ENCODE data around the gene PRC1.

PRC1 gene

GRCh38 chr15:90982135-90982534, 12.2 kb downstream of the PRC1 start:
- no CpG with 5 or more reads among the region's 5 CpGs for WGBS, 2 donors (ENCODE audit: extremely low coverage in 2 of 2, insufficient read length in 2 of 2, insufficient replicate concordance in 1 of 2)
- H3K79me1 ChIP-seq (ENCODE audit: low read depth, low read length) = no peaks in the 10 kb centered on the region
- no peak for DNase-seq (ENCODE audit: low spot score)
- no peak overlapping the region for H3K27ac ChIP-seq (replicated peaks; ENCODE audit: low read length)
- H2AK5ac ChIP-seq (ENCODE audit: low read depth, low read length) = no peak overlapping the region
- no peaks in the 10 kb centered on the region for H3K9me3 ChIP-seq (replicated peaks in 1 of 2; ENCODE audit: control insufficient read depth in 2 of 2, insufficient read depth in 1 of 2, low read depth in 1 of 2, low read length in 2 of 2)
- H2BK120ac ChIP-seq (ENCODE audit: low read depth, low read length) = no peak overlapping the region
- no peak overlapping the region for H2BK5ac ChIP-seq (ENCODE audit: low read length)
- H4K8ac ChIP-seq (ENCODE audit: low read depth, low read length) = no peak overlapping the region
- H3K4me1 ChIP-seq (ENCODE audit: control insufficient read depth in 2 of 2, insufficient read depth in 1 of 2, low read depth in 1 of 2, low read length in 2 of 2) = no peaks in the 10 kb centered on the region
- H3K9ac ChIP-seq (ENCODE audit: low read depth, low read length, poor library complexity) = no peak overlapping the region
- no peak overlapping the region for H2AFZ ChIP-seq (ENCODE audit: low read length)
- H3K4me3 ChIP-seq (ENCODE audit: low read length in 2 of 2) = no peak overlapping the region
- no peak overlapping the region for H2BK12ac ChIP-seq (ENCODE audit: low read length)
- H2BK15ac ChIP-seq (ENCODE audit: low read length) = no peak overlapping the region
- H3K36me3 ChIP-seq (replicated peaks in 1 of 2; ENCODE audit: control insufficient read depth in 2 of 2, insufficient read depth in 2 of 2, low read length in 2 of 2) = peaks cover 40 to 86% of the 10 kb centered on the region in 2 donors
- no peak overlapping the region for H3K14ac ChIP-seq (ENCODE audit: low read length)
- no peak overlapping the region for H3K18ac ChIP-seq (ENCODE audit: low read length)
- H3K23ac ChIP-seq (ENCODE audit: low read depth, low read length, poor library complexity) = no peak overlapping the region
- no peak overlapping the region for H4K91ac ChIP-seq (ENCODE audit: low read depth, low read length, poor library complexity)
- no peak overlapping the region for H3K4ac ChIP-seq (ENCODE audit: low read length)
- H3K4me2 ChIP-seq (ENCODE audit: insufficient read depth, low read length, poor library complexity, severe bottlenecking) = no peak overlapping the region
- H3K27me3 ChIP-seq (ENCODE audit: control insufficient read depth in 3 of 3, insufficient read depth in 3 of 3, low read depth in 1 of 3, low read length in 3 of 3) = no peaks in the 10 kb centered on the region

DNA sequence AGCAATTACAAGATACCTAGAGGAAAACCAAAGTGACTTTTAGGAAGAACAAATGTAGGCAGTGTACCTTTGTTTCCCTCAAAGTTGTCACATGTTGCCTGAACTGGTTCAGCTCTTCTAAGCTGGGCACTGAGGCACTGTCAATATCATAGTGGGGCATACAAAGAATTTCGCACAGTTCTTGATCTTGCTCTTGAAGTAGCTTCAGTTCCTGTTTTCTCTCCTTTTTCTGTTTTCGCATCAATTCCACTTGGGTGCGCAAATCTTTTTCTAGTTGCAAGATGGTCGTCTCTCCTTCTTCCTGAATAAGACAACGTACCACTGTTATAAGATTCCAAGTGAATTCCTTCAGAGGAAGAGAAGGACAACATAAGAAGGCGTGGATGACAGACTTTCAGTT, 12.7 kb downstream of the PRC1 start:
- peaks cover 40 to 89% of the 10 kb centered on the region in 2 donors for H3K36me3 ChIP-seq (replicated peaks in 1 of 2; ENCODE audit: control insufficient read depth in 2 of 2, insufficient read depth in 2 of 2, low read length in 2 of 2)

DNA sequence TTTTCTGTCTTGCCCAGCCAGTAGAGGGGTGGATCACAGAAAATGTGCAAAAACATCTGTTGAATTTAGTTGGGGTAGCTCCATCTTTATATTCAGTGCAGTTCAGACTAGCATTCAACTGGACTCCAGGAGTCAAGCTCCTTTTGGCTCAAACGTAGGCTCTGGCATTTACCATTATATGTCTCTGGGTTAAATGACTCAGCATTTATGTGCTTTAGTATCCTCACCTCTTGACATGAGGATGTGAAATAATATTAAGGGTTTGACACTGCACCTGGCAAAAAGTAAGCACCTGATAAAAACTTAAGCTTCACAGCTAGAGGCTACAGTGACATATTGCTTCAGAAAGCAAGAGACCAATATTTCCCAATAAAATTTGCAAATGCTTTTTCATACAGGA, 14.8 kb downstream of the PRC1 start:
- H3K79me1 ChIP-seq (ENCODE audit: low read depth, low read length) = no peaks in the 10 kb centered on the region
- peaks cover 52 to 96% of the 10 kb centered on the region in 2 donors for H3K36me3 ChIP-seq (replicated peaks in 1 of 2; ENCODE audit: control insufficient read depth in 2 of 2, insufficient read depth in 2 of 2, low read length in 2 of 2)
- no peak overlapping the region for H3K23ac ChIP-seq (ENCODE audit: low read depth, low read length, poor library complexity)
- H3K14ac ChIP-seq (ENCODE audit: low read length) = no peak overlapping the region
- no peak overlapping the region for H2BK12ac ChIP-seq (ENCODE audit: low read length)
- DNase-seq (ENCODE audit: low spot score) = no peak
- H3K27me3 ChIP-seq (ENCODE audit: control insufficient read depth in 3 of 3, insufficient read depth in 3 of 3, low read depth in 1 of 3, low read length in 3 of 3) = no peaks in the 10 kb centered on the region
- H3K4me2 ChIP-seq (ENCODE audit: insufficient read depth, low read length, poor library complexity, severe bottlenecking) = no peak overlapping the region
- H2AFZ ChIP-seq (ENCODE audit: low read length) = no peak overlapping the region
- H2BK120ac ChIP-seq (ENCODE audit: low read depth, low read length) = no peak overlapping the region
- no peak overlapping the region for H2AK5ac ChIP-seq (ENCODE audit: low read depth, low read length)
- H3K9me3 ChIP-seq (replicated peaks in 1 of 2; ENCODE audit: control insufficient read depth in 2 of 2, insufficient read depth in 1 of 2, low read depth in 1 of 2, low read length in 2 of 2) = no peaks in the 10 kb centered on the region
- no CpG with 5 or more reads among the region's 1 CpG for WGBS, 2 donors (ENCODE audit: extremely low coverage in 2 of 2, insufficient read length in 2 of 2, insufficient replicate concordance in 1 of 2)
- H3K4ac ChIP-seq (ENCODE audit: low read length) = no peak overlapping the region
- H3K27ac ChIP-seq (replicated peaks; ENCODE audit: low read length) = no peak overlapping the region
- H3K4me1 ChIP-seq (ENCODE audit: control insufficient read depth in 2 of 2, insufficient read depth in 1 of 2, low read depth in 1 of 2, low read length in 2 of 2) = no peaks in the 10 kb centered on the region
- no peak overlapping the region for H3K9ac ChIP-seq (ENCODE audit: low read depth, low read length, poor library complexity)
- H2BK15ac ChIP-seq (ENCODE audit: low read length) = no peak overlapping the region
- H3K18ac ChIP-seq (ENCODE audit: low read length) = no peak overlapping the region
- H3K4me3 ChIP-seq (ENCODE audit: low read length in 2 of 2) = no peak overlapping the region
- no peak overlapping the region for H4K8ac ChIP-seq (ENCODE audit: low read depth, low read length)
- no peak overlapping the region for H2BK5ac ChIP-seq (ENCODE audit: low read length)
- no peak overlapping the region for H4K91ac ChIP-seq (ENCODE audit: low read depth, low read length, poor library complexity)

More for the DNA sequence above, 12.7 kb downstream of the PRC1 start:
- no CpG with 5 or more reads among the region's 6 CpGs for WGBS, 2 donors (ENCODE audit: extremely low coverage in 2 of 2, insufficient read length in 2 of 2, insufficient replicate concordance in 1 of 2)
- Histone ChIP-seq H3K9ac (ENCODE audit: low read depth, low read length, poor library complexity) (no peak overlapping the region), H3K18ac (ENCODE audit: low read length) (no peak overlapping the region), H2BK12ac (ENCODE audit: low read length) (no peak overlapping the region), H3K4me3 (ENCODE audit: low read length in 2 of 2) (no peak overlapping the region), H3K4me2 (ENCODE audit: insufficient read depth, low read length, poor library complexity, severe bottlenecking) (no peak overlapping the region), H3K27ac (replicated peaks; ENCODE audit: low read length) (no peak overlapping the region), H3K4ac (ENCODE audit: low read length) (no peak overlapping the region), H2BK120ac (ENCODE audit: low read depth, low read length) (no peak overlapping the region), H3K4me1 (ENCODE audit: control insufficient read depth in 2 of 2, insufficient read depth in 1 of 2, low read depth in 1 of 2, low read length in 2 of 2) (no peaks in the 10 kb centered on the region), H2AK5ac (ENCODE audit: low read depth, low read length) (no peak overlapping the region), H2BK15ac (ENCODE audit: low read length) (no peak overlapping the region), H2BK5ac (ENCODE audit: low read length) (no peak overlapping the region), H2AFZ (ENCODE audit: low read length) (no peak overlapping the region), H3K23ac (ENCODE audit: low read depth, low read length, poor library complexity) (no peak overlapping the region), H4K91ac (ENCODE audit: low read depth, low read length, poor library complexity) (no peak overlapping the region), H3K9me3 (replicated peaks in 1 of 2; ENCODE audit: control insufficient read depth in 2 of 2, insufficient read depth in 1 of 2, low read depth in 1 of 2, low read length in 2 of 2) (no peaks in the 10 kb centered on the region), H3K27me3 (ENCODE audit: control insufficient read depth in 3 of 3, insufficient read depth in 3 of 3, low read depth in 1 of 3, low read length in 3 of 3) (no peaks in the 10 kb centered on the region), H3K79me1 (ENCODE audit: low read depth, low read length) (no peaks in the 10 kb centered on the region), H3K14ac (ENCODE audit: low read length) (no peak overlapping the region), H4K8ac (ENCODE audit: low read depth, low read length) (no peak overlapping the region)
- DNase-seq (ENCODE audit: low spot score) = no peak

DNA sequence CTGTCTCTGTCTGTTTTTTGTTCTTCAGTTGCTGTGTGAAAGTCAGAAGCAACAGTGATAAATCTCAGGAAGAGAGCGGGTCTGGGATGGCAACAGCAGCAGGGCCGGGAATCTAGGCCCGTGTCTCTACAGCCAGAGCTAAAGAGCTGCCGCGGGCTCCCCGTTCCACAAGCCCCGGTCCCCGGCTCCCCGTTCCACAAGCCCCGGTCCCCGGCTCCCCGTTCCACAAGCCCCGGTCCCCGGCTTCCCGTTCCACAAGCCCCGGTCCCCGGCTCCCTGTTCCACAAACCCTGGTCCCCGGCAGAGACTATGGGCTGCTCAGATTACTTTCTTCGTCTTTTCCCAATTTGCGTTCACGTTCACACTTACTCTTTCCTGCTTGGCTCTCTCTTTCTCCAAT, 20.1 kb downstream of the PRC1 start:
- Histone ChIP-seq H3K9me3 (replicated peaks in 1 of 2; ENCODE audit: control insufficient read depth in 2 of 2, insufficient read depth in 1 of 2, low read depth in 1 of 2, low read length in 2 of 2) (no peaks in the 10 kb centered on the region), H3K79me1 (ENCODE audit: low read depth, low read length) (peaks cover 1% of the 10 kb centered on the region), H3K36me3 (replicated peaks in 1 of 2; ENCODE audit: control insufficient read depth in 2 of 2, insufficient read depth in 2 of 2, low read length in 2 of 2) (peaks cover 50 to 91% of the 10 kb centered on the region in 2 donors), H4K8ac (ENCODE audit: low read depth, low read length) (no peak overlapping the region), H3K23ac (ENCODE audit: low read depth, low read length, poor library complexity) (no peak overlapping the region), H3K14ac (ENCODE audit: low read length) (no peak overlapping the region), H3K27me3 (ENCODE audit: control insufficient read depth in 3 of 3, insufficient read depth in 3 of 3, low read depth in 1 of 3, low read length in 3 of 3) (no peaks in the 10 kb centered on the region), H3K4me1 (ENCODE audit: control insufficient read depth in 2 of 2, insufficient read depth in 1 of 2, low read depth in 1 of 2, low read length in 2 of 2) (no peaks in the 10 kb centered on the region), H3K18ac (ENCODE audit: low read length) (no peak overlapping the region), H3K4ac (ENCODE audit: low read length) (no peak overlapping the region), H3K27ac (replicated peaks; ENCODE audit: low read length) (no peak overlapping the region), H3K4me2 (ENCODE audit: insufficient read depth, low read length, poor library complexity, severe bottlenecking) (no peak overlapping the region), H2BK15ac (ENCODE audit: low read length) (no peak overlapping the region), H4K91ac (ENCODE audit: low read depth, low read length, poor library complexity) (no peak overlapping the region), H2AFZ (ENCODE audit: low read length) (no peak overlapping the region), H2BK12ac (ENCODE audit: low read length) (no peak overlapping the region), H2BK120ac (ENCODE audit: low read depth, low read length) (no peak overlapping the region), H2BK5ac (ENCODE audit: low read length) (no peak overlapping the region), H3K9ac (ENCODE audit: low read depth, low read length, poor library complexity) (no peak overlapping the region), H3K4me3 (ENCODE audit: low read length in 2 of 2) (no peak overlapping the region), H2AK5ac (ENCODE audit: low read depth, low read length) (no peak overlapping the region)
- DNase-seq (ENCODE audit: low spot score) = no peak
- WGBS, 2 donors (ENCODE audit: extremely low coverage in 2 of 2, insufficient read length in 2 of 2, insufficient replicate concordance in 1 of 2) = no CpG with 5 or more reads among the region's 21 CpGs

Measured in neuronal stem cell (in vitro differentiated cells).